HG03108 (cell line): ENCODE results near the gene SLC2A2.

Experiments used
- ATAC-seq: cut with Tn5 transposase; IDR thresholded peaks from one replicate; pipeline ENCODE4 v1.9.1; 2021; ENCODE audit warnings: moderate library complexity; ENCODE audit not compliant: unreplicated experiment

The SLC2A2 gene

GRCh38 chr3:171038342-171038741 lies 11.8 kb upstream of the SLC2A2 start:
- ATAC-seq: no peak

GRCh38 chr3:171028779-171029232 lies 2.3 kb upstream of the SLC2A2 start:
- ATAC-seq: no peak

GRCh38 chr3:171028025-171028778 lies 1.7 kb upstream of the SLC2A2 start:
- ATAC-seq: peak; percentile 51

- no peak for ATAC-seq
Measured at GRCh38 chr3:171023566-171023965, 3.0 kb downstream of the SLC2A2 start.

- ATAC-seq: no peak
Measured at GRCh38 chr3:171021377-171021776, 5.1 kb downstream of the SLC2A2 start.

GRCh38 chr3:171018156-171018935 lies 8.2 kb downstream of the SLC2A2 start:
- ATAC-seq: no peak

- ATAC-seq: no peak
Measured at GRCh38 chr3:171013822-171014748, 12.4 kb downstream of the SLC2A2 start.

GRCh38 chr3:171011873-171012336 lies 14.6 kb downstream of the SLC2A2 start:
- ATAC-seq: no peak

- ATAC-seq: no peak
Measured at GRCh38 chr3:171011109-171011872, 15.2 kb downstream of the SLC2A2 start.

GRCh38 chr3:171007316-171007715 lies 19.2 kb downstream of the SLC2A2 start:
- ATAC-seq: no peak

GRCh38 chr3:171005648-171006047 lies 20.9 kb downstream of the SLC2A2 start:
- ATAC-seq: no peak

- ATAC-seq: no peak
Measured at GRCh38 chr3:171001957-171002694, 24.4 kb downstream of the SLC2A2 start.

- no peak for ATAC-seq
Measured at GRCh38 chr3:171001250-171001893, 25.1 kb downstream of the SLC2A2 start.

GRCh38 chr3:171000281-171000680 lies 26.2 kb downstream of the SLC2A2 start:
- ATAC-seq: no peak

GRCh38 chr3:170999737-171000242 lies 26.7 kb downstream of the SLC2A2 start:
- no peak for ATAC-seq

GRCh38 chr3:170997961-170998913 lies 28.3 kb downstream of the SLC2A2 start:
- no peak for ATAC-seq

GRCh38 chr3:170992854-170993253 lies 33.7 kb downstream of the SLC2A2 start:
- ATAC-seq: no peak

- no peak for ATAC-seq
Measured at GRCh38 chr3:170991664-170992063, 34.9 kb downstream of the SLC2A2 start.
